Right lung (tissue), 5 donors: ENCODE data around the gene MGAT4B. TPM values are rescaled to one million over a fixed set of nuclear protein-coding genes. Genes with fewer than 3 reads are reported as not detected.

ENCODE experiments used
- DNase-seq, 2 donors: peaks; one replicate each; pipeline ENCODE4 v3.0.0-alpha.2; 2013
- polyA plus RNA-seq, 5 donors: library from polyadenylated mRNA; unstranded; fragments of 120-200 nt; gene quantifications; one replicate each; pipeline versions ENCODE4 v1.2.1 to v1.2.3, GENCODE V29; 2013; ENCODE audit warnings: inconsistent platforms in 1 of 5, low replicate concordance in 1 of 5; ENCODE audit not compliant: insufficient read length in 5 of 5, insufficient read depth in 1 of 5

MGAT4B gene
- polyA plus RNA-seq, 5 donors, result 84.5 to 115 (median 96.8) TPM

DNA sequence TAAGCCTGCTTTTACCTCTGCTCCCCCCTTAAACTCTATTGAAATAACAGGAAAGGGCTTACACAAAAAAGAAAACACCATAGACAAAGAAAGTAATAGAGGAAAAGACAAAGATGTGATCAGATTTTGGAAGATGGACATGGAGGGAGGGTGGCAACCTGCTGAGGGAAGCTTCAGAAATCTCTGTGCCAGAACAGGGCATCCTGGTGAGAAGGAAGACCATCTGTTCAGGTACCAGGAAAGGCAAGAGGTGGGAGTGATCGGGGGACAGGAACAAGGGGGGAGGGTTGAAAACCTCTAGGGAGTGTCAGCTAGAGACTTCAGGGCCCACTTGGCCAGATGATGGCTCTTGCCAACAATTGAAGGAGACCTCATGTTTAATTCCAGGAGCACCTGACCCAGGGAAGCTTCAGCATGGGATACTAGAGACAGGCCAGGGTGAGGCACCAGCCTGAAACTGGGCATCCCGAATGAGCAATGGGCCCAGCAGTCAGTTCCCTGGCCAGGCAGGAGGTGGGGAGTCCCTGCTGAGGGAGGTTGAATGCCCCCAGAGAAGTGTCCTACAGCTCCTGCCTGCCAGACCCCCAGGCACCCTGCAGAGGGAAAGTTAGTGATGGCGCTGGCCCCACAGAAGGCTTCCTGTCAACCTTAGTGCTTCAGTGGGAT, 22.2 kb upstream of the MGAT4B start:
- no peak for DNase-seq

- DNase-seq, result no peak
Observed at GRCh38 chr5:179827680-179828079, 21.0 kb upstream of the MGAT4B start.

DNA sequence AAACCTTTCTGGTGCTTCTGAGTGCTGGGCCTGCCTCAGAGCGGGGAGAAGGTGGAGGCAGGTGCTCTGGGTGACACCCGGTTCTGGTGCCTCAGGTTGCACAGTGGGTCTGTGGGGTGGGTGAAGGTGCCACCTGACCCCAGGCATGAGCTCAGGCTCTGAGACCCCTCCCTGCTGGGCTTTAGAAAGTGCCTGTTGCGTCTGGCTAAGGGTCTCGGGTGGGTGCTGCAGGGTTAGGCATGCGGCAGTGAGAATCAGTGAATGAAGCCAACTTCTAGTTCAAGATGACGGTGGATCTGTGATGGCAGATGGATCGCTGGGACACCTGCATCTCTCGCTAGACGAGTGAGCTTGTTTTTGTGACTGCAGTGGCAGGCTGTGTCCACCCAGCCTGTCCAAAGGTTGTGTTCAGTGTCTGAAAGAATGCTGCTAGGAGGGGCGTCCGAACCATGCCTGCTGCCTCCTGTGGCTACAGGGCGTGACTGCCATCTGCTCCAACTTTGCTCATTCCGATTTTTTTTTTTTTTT, 19.1 kb upstream of the MGAT4B start:
- no peak for DNase-seq

GRCh38 chr5:179824745-179825112, 18.1 kb upstream of the MGAT4B start:
- no peak for DNase-seq

DNA sequence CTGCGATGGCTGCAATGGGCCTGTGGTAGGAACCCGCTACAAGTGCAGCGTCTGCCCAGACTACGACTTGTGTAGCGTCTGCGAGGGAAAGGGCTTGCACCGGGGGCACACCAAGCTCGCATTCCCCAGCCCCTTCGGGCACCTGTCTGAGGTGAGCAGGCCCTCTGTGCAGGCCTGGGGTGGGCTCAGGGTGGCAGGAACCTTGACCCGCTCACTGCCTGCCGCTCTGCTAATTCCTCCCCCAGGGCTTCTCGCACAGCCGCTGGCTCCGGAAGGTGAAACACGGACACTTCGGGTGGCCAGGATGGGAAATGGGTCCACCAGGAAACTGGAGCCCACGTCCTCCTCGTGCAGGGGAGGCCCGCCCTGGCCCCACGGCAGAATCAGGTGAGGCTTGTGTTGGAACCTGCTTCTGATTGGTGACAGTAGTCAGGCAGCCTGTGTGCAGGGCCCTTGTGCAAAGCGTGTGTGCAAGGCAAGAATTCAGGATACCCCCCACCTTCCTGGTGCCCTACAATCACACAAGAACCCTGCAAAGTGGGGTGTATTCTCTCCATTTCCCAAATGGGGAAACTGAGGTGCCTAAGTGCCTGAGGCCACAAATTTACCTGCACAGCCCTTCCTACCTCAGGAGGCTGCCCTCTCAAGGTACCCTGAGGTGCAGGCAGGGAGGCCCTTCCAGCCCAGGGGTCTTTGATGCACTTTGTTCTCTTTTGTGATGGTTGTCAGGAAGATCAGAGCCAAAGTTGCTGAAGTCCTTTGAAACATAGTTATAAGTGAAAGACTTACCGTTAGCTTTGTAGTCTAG, 17.5 kb upstream of the MGAT4B start:
- no peak for DNase-seq

DNA sequence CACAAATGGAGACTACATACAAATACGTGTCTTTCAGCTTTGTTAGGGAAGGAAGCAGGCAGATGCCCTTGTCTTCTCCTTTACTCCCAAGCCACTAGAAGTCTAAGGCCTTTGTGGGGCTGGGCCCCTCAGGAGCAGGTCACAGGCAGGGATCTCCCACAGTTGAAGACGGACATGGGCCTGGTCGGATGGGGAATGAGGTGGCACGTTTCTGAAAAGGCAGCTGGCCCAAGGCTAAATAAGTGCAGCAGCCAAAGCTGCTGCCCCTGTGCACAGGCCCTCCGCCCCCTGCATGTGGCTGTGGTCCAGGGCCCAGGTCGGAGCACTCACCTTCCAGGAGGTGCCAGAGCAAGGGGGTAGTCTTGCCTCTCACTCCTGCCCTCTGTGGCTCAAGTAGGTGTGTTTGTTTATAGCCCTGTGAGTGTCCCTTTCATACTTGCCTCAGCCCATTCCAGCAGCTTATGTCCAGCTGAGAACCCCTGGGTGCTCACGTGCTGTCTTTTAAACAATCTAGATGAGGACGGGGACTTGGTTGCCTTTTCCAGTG, 15.9 kb upstream of the MGAT4B start:
- no peak for DNase-seq

DNA sequence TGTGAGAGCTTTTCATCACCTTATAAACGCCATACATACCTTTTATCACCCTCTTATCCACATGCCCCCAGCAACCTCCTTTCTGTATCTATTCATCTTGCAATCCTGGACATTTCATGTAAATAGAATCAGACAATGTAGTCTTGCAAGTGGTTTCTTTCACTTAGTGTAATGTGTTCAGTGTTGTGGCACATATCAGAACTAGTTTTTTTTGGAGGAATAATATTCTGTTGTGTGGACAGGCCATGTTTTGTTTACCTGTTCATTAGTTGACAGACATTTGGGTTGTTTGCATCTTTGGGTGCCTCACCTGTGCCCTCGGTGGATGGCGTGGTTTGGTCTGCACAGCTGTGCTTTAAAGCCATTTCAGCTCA, 15.4 kb upstream of the MGAT4B start:
- DNase-seq, result no peak

- peak; percentile 91 to 92 for DNase-seq
Observed at GRCh38 chr5:179821298-179822058, 14.8 kb upstream of the MGAT4B start.

- peak; percentile 87 to 92 for DNase-seq
Observed at GRCh38 chr5:179820483-179821297, 14.0 kb upstream of the MGAT4B start, which contains the start of gene SQSTM1. SQSTM1 (plus strand) TSS chr5:179820905; CDS start chr5:179820937, 32 bp downstream.

GRCh38 chr5:179820127-179820482, 13.4 kb upstream of the MGAT4B start:
- no peak for DNase-seq

GRCh38 chr5:179819296-179820126, 12.8 kb upstream of the MGAT4B start:
- no peak for DNase-seq

GRCh38 chr5:179818746-179819295, 12.2 kb upstream of the MGAT4B start:
- peak; percentile 88 to 89 for DNase-seq

DNA sequence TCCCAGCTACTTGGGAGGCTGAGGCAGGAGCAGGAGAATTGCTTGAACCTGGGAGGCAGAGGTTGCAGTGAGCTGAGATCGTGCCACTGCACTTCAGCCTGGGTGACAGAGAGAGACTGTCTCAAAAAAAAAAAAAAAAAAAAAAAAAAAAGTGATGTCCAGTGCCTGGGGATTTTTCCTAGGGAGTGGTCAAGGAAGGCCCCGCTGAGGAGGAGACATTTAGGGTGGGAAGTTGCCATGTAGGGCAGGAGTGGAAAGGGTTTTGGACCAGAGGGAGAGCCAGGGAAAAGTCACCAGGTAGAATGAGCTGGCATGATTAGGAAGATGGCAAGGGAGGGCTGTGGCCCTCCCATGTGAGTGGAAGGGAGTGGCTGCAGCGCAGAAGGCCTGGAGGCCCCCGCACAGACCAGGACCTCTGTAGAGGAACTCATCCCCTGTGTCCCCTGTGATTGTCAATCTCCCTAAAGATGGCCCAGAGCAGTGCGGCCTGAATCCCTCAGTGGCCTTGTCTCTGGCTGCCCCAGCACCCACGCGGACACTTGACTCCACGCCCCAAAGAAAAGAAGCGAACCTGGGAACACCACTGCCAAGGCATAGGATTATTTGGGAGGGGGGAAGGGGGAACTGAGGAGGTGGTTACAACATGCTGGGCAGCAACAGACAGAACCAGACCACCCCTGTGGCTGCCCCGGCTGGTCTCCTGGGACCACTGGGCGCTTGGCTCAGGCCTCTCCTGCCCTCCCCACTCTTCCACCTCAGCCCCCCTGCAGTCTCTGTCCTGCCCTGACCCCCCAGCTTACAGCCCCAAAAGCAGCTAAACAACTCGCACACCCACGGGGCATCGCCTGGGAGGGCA, 11.5 kb upstream of the MGAT4B start:
- no peak for DNase-seq

- no peak for DNase-seq
Observed at GRCh38 chr5:179817470-179817840, 10.8 kb upstream of the MGAT4B start.

GRCh38 chr5:179816796-179817469, 10.3 kb upstream of the MGAT4B start:
- no peak for DNase-seq

- DNase-seq, result no peak
Observed at GRCh38 chr5:179816401-179816795, 9.7 kb upstream of the MGAT4B start.

DNA sequence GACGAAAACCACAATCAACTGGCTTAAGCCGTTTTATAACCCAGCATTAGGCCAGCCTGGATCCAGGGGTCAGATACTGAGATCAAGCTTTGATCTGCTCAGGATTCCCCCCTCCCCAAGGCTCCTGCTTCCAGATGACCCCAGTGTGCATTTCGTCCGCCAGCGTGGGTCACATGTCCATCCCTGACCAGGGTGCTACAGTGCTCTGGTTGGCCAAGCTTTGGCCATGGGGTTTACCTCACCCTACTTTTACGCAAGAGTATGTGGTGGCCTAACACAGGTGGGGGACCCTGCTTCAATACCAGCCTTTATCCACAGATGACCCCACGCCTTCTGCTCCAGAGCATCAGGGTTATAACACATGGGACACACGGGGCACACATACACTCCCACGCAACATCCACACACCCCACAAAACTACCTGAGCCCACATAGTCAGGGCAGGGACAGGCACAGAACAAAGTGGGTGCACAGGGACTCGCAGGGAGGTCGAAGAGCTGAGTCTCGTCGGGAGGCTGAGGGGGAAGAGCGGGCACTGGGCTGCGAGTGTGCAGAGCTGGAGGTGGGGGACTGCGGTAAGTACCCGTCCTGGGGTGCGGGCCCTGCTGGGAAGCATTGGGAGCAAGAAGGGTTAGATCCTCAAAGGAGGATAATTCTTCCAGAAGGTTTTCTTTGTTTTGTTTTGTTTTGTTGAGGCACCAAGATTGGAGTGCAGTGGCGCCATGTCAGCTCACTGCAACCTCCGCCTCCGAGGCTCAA, 9.0 kb upstream of the MGAT4B start:
- no peak for DNase-seq

DNA sequence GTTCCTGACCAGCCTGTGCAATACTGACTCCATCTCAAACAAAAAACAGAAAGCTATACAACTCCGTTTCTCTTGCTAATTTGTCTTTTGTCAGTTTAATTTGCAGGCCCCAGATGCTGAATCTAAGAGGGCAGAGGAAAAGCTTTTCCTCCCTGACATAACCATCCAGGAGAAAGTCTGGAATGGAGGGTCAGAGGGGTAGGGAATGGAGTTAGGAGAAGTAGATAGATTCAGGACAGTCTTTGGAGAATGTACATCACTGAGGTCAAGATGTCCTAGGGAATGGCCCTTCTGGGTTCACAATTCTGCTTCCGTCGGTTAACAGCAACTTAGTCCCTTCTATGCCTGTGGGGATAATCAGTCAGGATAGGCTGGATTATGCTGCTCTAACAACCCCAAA, 7.4 kb upstream of the MGAT4B start:
- DNase-seq, result no peak
